Measurements from ENCODE around the gene DES.

GRCh38 chr2:219388907-219389156 lies 29.3 kb upstream of the DES start:
- TF ChIP-seq POLR2AphosphoS5 (IDR thresholded peaks at IDR 0.05; ENCODE audit: borderline replicate concordance, low read depth, low read length) (no peak), EZH2 (IDR thresholded peaks at IDR 0.05) (no peak)
